Spleen (tissue), 7 donors: ENCODE data around the gene MAL.

Experiments used
- POLR2A ChIP-seq, 3 donors: fragments of 450-650 bp; IDR thresholded peaks; one replicate each; pipeline ENCODE4 v1.5.1; 2017; ENCODE audit warnings: antibody characterized with exemption in 3 of 3, mild to moderate bottlenecking in 1 of 3
- POLR2AphosphoS5 ChIP-seq, 3 donors: sonication (generic); formaldehyde crosslinking; IDR thresholded peaks; one replicate each; pipeline ENCODE4 v1.5.1; 2017; ENCODE audit warnings: antibody characterized with exemption in 3 of 3
- TF ChIP-seq, protein P1 (sequence below), 11 experiments: fragments of 200-600 bp in 7 of 11; fragments of 450-650 bp in 4 of 11; sonication (generic) in 4 of 11; IDR thresholded peaks in 8 of 11; conservative IDR thresholded peaks in 3 of 11; 1 replicate in 7 of 11; 2 replicates in 4 of 11; pipeline versions ENCODE4 v1.4.0 to v1.8.0; 2016 to 2021; ENCODE audit warnings: antibody characterized with exemption in 11 of 11, inconsistent platforms in 4 of 11, mild to moderate bottlenecking in 1 of 11
- donor health status: DM: no; HTN: no; CAD: no; lungs with moderate emphysema.
- donor health status: DM: no; HTN: no; CAD: no.
- donor health status: DM: no; HTN: no; CAD: no.

DNA sequence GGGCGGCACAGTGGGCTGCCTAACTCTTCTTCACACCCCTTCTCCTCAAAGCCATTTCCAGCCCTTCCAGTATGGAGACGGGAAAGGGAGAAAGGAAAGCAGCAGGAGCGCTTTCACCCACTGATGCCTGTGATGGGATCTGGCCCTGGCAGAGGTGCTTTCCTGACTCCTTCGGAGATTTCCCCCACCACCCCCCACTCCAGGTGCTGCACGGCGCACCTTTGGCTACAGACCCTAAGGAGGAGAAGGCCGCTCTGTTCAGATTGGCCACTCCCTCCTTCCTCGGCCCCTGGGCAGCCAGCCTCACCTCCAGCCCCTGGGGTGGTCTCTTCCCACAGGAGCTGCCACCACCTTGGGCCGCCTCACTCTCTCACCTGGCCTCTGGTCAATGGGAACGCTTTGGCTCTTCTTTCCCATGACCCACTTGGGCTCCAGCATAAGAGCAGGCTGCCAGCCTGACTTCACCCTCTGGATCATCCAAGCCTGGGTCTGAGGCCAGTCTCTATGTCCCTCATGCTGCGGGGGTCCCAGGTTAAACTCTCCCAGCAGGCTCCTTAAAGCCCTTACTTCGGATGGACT lies 18.4 kb upstream of the MAL start:
- TF ChIP-seq, protein P1, sequence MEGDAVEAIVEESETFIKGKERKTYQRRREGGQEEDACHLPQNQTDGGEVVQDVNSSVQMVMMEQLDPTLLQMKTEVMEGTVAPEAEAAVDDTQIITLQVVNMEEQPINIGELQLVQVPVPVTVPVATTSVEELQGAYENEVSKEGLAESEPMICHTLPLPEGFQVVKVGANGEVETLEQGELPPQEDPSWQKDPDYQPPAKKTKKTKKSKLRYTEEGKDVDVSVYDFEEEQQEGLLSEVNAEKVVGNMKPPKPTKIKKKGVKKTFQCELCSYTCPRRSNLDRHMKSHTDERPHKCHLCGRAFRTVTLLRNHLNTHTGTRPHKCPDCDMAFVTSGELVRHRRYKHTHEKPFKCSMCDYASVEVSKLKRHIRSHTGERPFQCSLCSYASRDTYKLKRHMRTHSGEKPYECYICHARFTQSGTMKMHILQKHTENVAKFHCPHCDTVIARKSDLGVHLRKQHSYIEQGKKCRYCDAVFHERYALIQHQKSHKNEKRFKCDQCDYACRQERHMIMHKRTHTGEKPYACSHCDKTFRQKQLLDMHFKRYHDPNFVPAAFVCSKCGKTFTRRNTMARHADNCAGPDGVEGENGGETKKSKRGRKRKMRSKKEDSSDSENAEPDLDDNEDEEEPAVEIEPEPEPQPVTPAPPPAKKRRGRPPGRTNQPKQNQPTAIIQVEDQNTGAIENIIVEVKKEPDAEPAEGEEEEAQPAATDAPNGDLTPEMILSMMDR (IDR thresholded peaks at IDR 0.05 in 8 of 11, conservative IDR thresholded peaks at IDR 0.05 in 3 of 11) = no peak
- TF ChIP-seq POLR2AphosphoS5 (IDR thresholded peaks at IDR 0.05) (no peak), POLR2A (IDR thresholded peaks at IDR 0.05) (no peak)
